Activated CD8-positive, alpha-beta T cell treated with anti-CD3 and anti-CD28 coated beads for 36 hours (primary cell): ENCODE data around the gene DDX42. TPM values are rescaled to one million over a fixed set of nuclear protein-coding genes. Genes with fewer than 3 reads are reported as not detected.
A peak's percentile ranks its signal among the peaks of the same experiment; 100 is the strongest.

ENCODE experiments used
- ATAC-seq: fragments of 200-7000 bp; cut with Tn5 transposase; one replicate; pipeline ENCODE4 v1.10.0; 2021; ENCODE audit warnings: mild to moderate bottlenecking, moderate library complexity
- CTCF ChIA-PET: fragments of 350-600 bp; sonication (Branson Sonifier 250); formaldehyde crosslinking; loops from one replicate; lab custom pipeline; 2021; ENCODE audit warnings: antibody characterized with exemption; lab: Charles Lee
- POLR2A ChIA-PET: fragments of 350-600 bp; sonication (Branson Sonifier 250); formaldehyde crosslinking; loops from one replicate; lab custom pipeline; 2021; ENCODE audit warnings: antibody characterized with exemption; lab: Charles Lee
- DNase-seq: peaks from one replicate; pipeline ENCODE4 v3.0.0-alpha.2; 2020
- H3K27ac Mint-ChIP-seq: one replicate; pipeline ENCODE4 v1.8.0; 2021; ENCODE audit warnings: mild to moderate bottlenecking, mixed read lengths
- H3K27me3 Mint-ChIP-seq: one replicate; pipeline ENCODE4 v1.8.0; 2021; ENCODE audit warnings: mixed read lengths
- H3K36me3 Mint-ChIP-seq: one replicate; pipeline ENCODE4 v1.8.0; 2021; ENCODE audit warnings: low read depth, mixed read lengths
- H3K4me1 Mint-ChIP-seq: one replicate; pipeline ENCODE4 v1.8.0; 2021; ENCODE audit warnings: low read depth, mixed read lengths
- H3K4me3 Mint-ChIP-seq: one replicate; pipeline ENCODE4 v1.8.0; 2021; ENCODE audit warnings: mild to moderate bottlenecking, moderate library complexity, mixed read lengths
- H3K9me3 Mint-ChIP-seq: one replicate; pipeline ENCODE4 v1.8.0; 2021; ENCODE audit warnings: mixed read lengths
- CTCF ChIP-seq: fragments of 200-600 bp; IDR thresholded peaks from one replicate; pipeline ENCODE4 v1.8.0; 2022; ENCODE audit warnings: antibody characterized with exemption, mild to moderate bottlenecking
- intact Hi-C: fragments of 100-400 bp; cut with micrococcal nuclease; formaldehyde crosslinking; loops from one replicate; pipeline ENCODE4 v1.10.0; 2022
- total RNA-seq, 2 experiments: library from RNA; stranded (reverse); gene quantifications; one replicate each; pipeline ENCODE4 v1.2.3, GENCODE V29; 2021

Gene DDX42
- total RNA-seq, 2 experiments from 2014 or later: 91.9 to 96.0 TPM

GRCh38 chr17:63754046-63754445 is 19.9 kb upstream of the DDX42 start:
- H3K36me3 Mint-ChIP-seq: peaks cover 53% of the 10 kb centered on the region
- TF ChIP-seq CTCF: no peak
- ChIA-PET POLR2A (interaction anchor here (0.6 to 1.5 kb wide), 5 partner anchors 9 to 732 kb away, joined by 3 to 4 read pairs (median 3); partner anchors contain the start of genes CCDC47 and DDX42), CTCF (no interaction called here)
- no peaks in the 10 kb centered on the region for H3K9me3 Mint-ChIP-seq
- DNase-seq (no peak), ATAC-seq (no peak)
- no peak overlapping the region for H3K4me3 Mint-ChIP-seq
- no peaks in the 10 kb centered on the region for H3K27me3 Mint-ChIP-seq
- intact Hi-C loops: no loop called here
- H3K4me1 Mint-ChIP-seq: peaks cover 19% of the 10 kb centered on the region
- no peak overlapping the region for H3K27ac Mint-ChIP-seq

DNA sequence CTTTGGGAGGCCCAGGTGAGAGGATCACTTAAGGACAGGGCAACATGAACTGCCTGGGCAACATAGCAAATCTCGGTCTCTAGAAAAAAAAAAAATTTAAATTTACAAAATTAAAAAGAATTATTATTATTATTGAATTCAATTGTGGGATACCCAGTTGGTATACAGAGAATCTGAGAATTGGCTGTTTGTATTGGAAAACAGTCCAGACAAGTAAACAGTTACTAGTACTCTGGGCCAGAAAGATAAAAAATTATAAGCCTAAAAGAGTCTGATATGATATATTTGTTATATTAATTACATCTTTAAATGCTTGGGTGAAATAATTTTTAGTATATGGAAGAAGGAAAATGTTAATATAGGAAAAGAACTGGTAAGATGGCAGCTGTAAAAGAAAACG is 15.5 kb upstream of the DDX42 start:
- intact Hi-C loops: no loop called here
- Mint-ChIP-seq H3K4me1 (peaks cover 10% of the 10 kb centered on the region), H3K27ac (no peak overlapping the region), H3K36me3 (peaks cover 56% of the 10 kb centered on the region), H3K27me3 (no peaks in the 10 kb centered on the region), H3K9me3 (no peaks in the 10 kb centered on the region), H3K4me3 (no peak overlapping the region)
- CTCF ChIA-PET: interaction anchor here (1.0 kb wide), 1 partner anchor 48 kb away, joined by 4 read pairs; no protein-coding TSS in a partner anchor
- POLR2A ChIA-PET: no interaction called here
- no peak for DNase-seq
- ATAC-seq: no peak
- no peak for TF ChIP-seq CTCF

DNA sequence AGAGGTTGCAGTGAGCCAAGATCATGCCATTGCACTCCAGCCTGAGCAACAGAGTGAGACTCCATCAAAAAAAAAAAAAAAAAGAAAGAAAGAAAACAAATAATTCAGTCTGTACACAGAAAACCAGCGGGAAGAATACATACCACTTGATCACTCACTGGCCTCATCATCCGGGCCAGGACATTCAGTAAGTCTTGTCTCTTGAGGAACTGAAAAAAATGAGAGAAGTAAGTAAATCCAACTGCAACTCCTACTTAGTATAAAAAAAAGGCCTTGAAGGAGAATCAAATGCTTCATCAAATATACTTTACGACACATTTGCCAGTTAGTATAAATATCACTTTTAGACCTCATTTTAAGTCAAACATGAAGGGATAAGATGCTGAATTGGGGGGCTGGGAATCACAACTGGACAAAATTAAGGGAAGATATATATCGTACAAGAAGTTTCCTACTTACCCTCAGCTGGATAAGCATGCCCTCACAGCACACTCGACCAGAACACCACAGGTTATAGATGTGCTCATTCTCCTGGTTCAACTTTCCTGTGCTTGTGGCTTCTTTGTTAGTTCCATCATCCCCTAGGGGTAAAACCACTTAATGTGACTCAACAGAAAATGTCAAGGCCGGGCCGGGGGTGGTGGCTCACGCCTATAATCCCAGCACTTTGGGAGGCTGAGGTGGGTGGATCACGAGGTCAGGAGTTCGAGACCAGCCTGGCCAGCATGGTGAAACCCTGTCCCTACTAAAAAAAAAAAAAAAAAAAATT is 13.0 kb upstream of the DDX42 start:
- H3K9me3 Mint-ChIP-seq: no peaks in the 10 kb centered on the region
- intact Hi-C loops: no loop called here
- POLR2A ChIA-PET: interaction anchor here (1.0 to 1.2 kb wide), 3 partner anchors 17 to 140 kb away, joined by 3 to 5 read pairs (median 4); partner anchors contain the start of gene STRADA
- peak; percentile 60 for DNase-seq
- peak; percentile 71 for ATAC-seq
- H3K4me3 Mint-ChIP-seq: no peak overlapping the region
- CTCF ChIA-PET: interaction anchor here (1.5 kb wide), 1 partner anchor 68 kb away, joined by 4 read pairs; no protein-coding TSS in a partner anchor
- H3K36me3 Mint-ChIP-seq: peaks cover 60% of the 10 kb centered on the region
- peak overlapping the region; percentile 50 for H3K27ac Mint-ChIP-seq
- peaks cover 12% of the 10 kb centered on the region for H3K4me1 Mint-ChIP-seq
- H3K27me3 Mint-ChIP-seq: no peaks in the 10 kb centered on the region
- TF ChIP-seq CTCF: no peak

DNA sequence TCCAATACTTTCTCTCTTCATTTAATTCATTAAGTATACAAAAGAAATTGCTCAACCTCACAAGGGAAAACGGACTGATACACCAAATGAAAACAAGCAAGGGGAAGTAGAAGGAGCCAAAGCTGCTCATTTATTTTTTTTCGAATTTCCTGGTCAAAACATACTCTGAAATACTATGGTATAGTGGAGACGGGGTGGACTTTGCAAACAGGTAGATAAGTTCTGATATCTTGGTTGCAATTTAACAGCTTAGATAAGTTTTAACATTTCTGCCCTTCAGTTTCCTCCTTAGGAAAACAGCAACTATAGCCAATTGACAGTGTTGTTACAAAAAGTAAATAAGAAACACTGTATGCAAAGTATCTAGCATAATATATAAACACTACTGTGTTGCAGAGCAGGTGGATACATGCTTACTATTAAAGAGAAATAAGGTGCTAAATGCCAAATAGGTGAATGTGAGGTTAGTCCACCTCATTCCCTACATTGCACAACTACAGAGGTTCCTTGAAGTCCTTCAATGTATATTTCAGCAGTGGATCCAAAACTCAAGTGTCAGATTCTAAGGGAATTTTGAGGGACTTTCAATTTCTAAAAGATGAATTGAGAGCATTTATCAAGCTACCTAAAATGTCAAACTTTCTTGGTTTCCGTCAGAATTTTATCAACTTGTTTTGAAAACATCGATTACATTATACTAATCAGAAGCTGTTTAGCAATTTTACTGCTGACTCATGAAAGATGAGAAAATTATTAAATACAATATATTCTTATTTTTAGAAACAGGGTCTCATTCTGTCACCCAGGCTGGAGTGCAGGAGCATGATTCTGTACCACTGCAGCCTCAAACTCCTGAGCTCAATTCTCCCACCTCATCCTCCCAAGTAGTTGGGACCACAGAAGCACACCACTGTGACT is 11.6 kb upstream of the DDX42 start:
- no peak overlapping the region for H3K4me3 Mint-ChIP-seq
- no peak for ATAC-seq
- TF ChIP-seq CTCF: no peak
- no peaks in the 10 kb centered on the region for H3K9me3 Mint-ChIP-seq
- H3K36me3 Mint-ChIP-seq: peaks cover 58% of the 10 kb centered on the region
- H3K27ac Mint-ChIP-seq: no peak overlapping the region
- POLR2A ChIA-PET: interaction anchor here (0.6 to 1.8 kb wide), 9 partner anchors 8 to 141 kb away, joined by 3 to 13 read pairs (median 4); partner anchors contain the start of genes CCDC47, DDX42 and STRADA
- intact Hi-C loops: no loop called here
- H3K27me3 Mint-ChIP-seq: no peaks in the 10 kb centered on the region
- CTCF ChIA-PET: interaction anchor here (1.1 to 2.0 kb wide), 4 partner anchors 10 to 67 kb away, joined by 4 to 6 read pairs (median 4); partner anchors contain the start of genes CCDC47 and DDX42
- H3K4me1 Mint-ChIP-seq: peaks cover 22% of the 10 kb centered on the region
- no peak for DNase-seq
